ENCODE results near the gene AGPAT4. TPM values are rescaled to one million over a fixed set of nuclear protein-coding genes. Genes with fewer than 3 reads are reported as not detected.

AGPAT4 gene
- total RNA-seq, 2 experiments from 2014 or later, result 0.95 to 1.3 TPM

DNA sequence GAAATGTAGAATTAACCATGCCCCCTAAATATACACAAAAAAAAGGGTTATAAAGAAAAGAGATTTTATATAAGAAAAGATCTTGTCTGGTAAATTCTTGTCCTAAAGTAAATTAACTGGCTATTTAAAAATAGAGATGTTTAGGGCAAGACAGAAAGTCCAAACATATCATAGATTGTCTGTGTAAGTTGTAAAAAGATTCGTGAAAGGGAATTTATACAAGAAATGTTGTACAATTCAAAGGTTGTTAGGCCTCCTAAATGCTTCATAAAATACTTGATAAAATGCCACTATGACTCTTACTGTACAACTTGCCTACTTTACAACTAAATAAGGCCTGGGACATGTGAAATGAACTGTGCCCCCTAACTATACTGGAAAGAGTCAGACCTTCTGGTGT, 21.9 kb upstream of the AGPAT4 start:
- ChIA-PET CTCF (ENCODE audit: unreplicated experiment) (no interaction called here), POLR2A (no interaction called here)
- H2AFZ ChIP-seq (ENCODE audit: low read length), result no peak overlapping the region
- H3K4me2 ChIP-seq (ENCODE audit: low read length), result no peak overlapping the region
- TF ChIP-seq, protein P1, sequence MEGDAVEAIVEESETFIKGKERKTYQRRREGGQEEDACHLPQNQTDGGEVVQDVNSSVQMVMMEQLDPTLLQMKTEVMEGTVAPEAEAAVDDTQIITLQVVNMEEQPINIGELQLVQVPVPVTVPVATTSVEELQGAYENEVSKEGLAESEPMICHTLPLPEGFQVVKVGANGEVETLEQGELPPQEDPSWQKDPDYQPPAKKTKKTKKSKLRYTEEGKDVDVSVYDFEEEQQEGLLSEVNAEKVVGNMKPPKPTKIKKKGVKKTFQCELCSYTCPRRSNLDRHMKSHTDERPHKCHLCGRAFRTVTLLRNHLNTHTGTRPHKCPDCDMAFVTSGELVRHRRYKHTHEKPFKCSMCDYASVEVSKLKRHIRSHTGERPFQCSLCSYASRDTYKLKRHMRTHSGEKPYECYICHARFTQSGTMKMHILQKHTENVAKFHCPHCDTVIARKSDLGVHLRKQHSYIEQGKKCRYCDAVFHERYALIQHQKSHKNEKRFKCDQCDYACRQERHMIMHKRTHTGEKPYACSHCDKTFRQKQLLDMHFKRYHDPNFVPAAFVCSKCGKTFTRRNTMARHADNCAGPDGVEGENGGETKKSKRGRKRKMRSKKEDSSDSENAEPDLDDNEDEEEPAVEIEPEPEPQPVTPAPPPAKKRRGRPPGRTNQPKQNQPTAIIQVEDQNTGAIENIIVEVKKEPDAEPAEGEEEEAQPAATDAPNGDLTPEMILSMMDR (conservative IDR thresholded peaks at IDR 0.05; ENCODE audit: low read length), result no peak
- TF ChIP-seq EZH2phosphoT487 (IDR thresholded peaks at IDR 0.05; ENCODE audit: borderline replicate concordance, low read depth, low read length), result no peak
- H3K9me3 ChIP-seq (ENCODE audit: low read length), result peaks cover 14% of the 10 kb centered on the region; the same call in 1 of the 2 replicates
- no peak for DNase-seq (ENCODE audit: low spot score)
- no peaks in the 10 kb centered on the region for H4K20me1 ChIP-seq (ENCODE audit: insufficient read depth, low read length)
- no peaks in the 10 kb centered on the region for H3K9me2 ChIP-seq (ENCODE audit: insufficient read depth, low read length)
- no peaks in the 10 kb centered on the region for H3K4me1 ChIP-seq (ENCODE audit: insufficient read depth, low read length, poor library complexity, severe bottlenecking)
- H3K27ac ChIP-seq (ENCODE audit: low read depth, low read length, poor library complexity, severe bottlenecking), result no peak overlapping the region
- intact Hi-C loops (cut with micrococcal nuclease; ENCODE audit: unreplicated experiment), result no loop called here
- BruUV-seq (replicated peaks), result no TSS peak
- H3K4me3 ChIP-seq (ENCODE audit: low read depth, low read length, poor library complexity, severe bottlenecking), result no peak overlapping the region
- H3K36me3 ChIP-seq (ENCODE audit: insufficient read depth, low read length), result no peaks in the 10 kb centered on the region
- H3K79me2 ChIP-seq (ENCODE audit: insufficient read depth, low read depth, low read length), result no peaks in the 10 kb centered on the region

DNA sequence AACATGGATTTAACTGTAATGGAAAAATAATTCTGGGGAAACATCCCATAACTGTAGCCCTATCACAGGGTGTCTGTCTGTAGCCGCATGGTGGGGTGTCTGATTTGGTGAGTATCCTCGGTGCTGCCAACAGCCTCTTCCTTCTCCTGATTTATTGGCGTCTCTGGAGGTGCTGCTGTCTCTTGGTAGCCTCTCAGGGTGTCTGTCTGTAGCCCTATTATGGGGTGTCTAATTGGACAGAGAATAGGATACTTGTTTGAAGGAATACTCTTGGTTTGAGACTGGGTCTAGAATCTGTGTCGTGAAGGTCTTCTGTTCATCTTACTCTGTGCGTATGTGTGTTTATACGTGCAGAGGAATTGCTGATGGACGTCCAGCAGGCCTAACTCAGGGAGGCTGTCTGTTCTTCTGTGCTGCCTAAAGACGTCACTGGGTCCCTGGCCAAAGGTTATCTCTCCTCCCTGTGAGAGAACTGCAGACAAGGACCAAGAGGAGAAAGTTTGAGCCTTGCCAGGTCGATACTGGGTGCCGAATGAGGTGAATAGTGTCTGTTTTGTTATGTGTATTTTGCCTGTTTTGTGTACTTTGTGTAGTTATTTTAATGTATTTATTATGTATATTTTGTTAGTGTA, 18.9 kb upstream of the AGPAT4 start:
- Histone ChIP-seq H3K9me2 (ENCODE audit: insufficient read depth, low read length) (no peaks in the 10 kb centered on the region), H3K9me3 (ENCODE audit: low read length) (peaks cover 11% of the 10 kb centered on the region; the same call in 1 of the 2 replicates), H3K36me3 (ENCODE audit: insufficient read depth, low read length) (no peaks in the 10 kb centered on the region), H3K4me1 (ENCODE audit: insufficient read depth, low read length, poor library complexity, severe bottlenecking) (no peaks in the 10 kb centered on the region), H3K4me3 (ENCODE audit: low read depth, low read length, poor library complexity, severe bottlenecking) (no peak overlapping the region), H3K4me2 (ENCODE audit: low read length) (no peak overlapping the region), H3K79me2 (ENCODE audit: insufficient read depth, low read depth, low read length) (no peaks in the 10 kb centered on the region), H4K20me1 (ENCODE audit: insufficient read depth, low read length) (no peaks in the 10 kb centered on the region), H2AFZ (ENCODE audit: low read length) (no peak overlapping the region), H3K27ac (ENCODE audit: low read depth, low read length, poor library complexity, severe bottlenecking) (no peak overlapping the region)
- intact Hi-C loops (cut with micrococcal nuclease; ENCODE audit: unreplicated experiment), result no loop called here
- TF ChIP-seq EZH2phosphoT487 (IDR thresholded peaks at IDR 0.05; ENCODE audit: borderline replicate concordance, low read depth, low read length), result no peak
- TF ChIP-seq, protein P1 (conservative IDR thresholded peaks at IDR 0.05; ENCODE audit: low read length), result no peak
- BruUV-seq (replicated peaks), result no TSS peak
- no peak for DNase-seq (ENCODE audit: low spot score)
- ChIA-PET CTCF (ENCODE audit: unreplicated experiment) (no interaction called here), POLR2A (no interaction called here)

DNA sequence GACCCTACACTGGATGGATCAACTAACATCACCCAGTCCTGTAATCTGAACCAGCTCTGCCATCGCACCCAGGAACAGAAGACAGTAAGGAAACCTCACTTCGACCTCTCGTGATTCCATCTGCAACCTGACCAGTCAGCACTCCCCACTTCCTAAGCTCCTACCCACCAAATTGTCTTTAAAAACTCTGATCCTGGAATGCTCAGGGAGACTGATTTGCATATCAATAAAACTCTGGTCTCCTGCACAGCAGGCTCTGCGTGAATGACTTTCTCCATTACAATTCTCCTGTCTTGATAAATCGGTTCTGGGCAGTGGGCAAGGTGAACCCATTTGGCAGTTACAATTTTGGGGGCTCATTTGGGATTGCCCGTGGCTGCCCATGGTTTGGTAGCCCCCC, 18.3 kb upstream of the AGPAT4 start:
- Histone ChIP-seq H3K4me1 (ENCODE audit: insufficient read depth, low read length, poor library complexity, severe bottlenecking) (no peaks in the 10 kb centered on the region), H3K27ac (ENCODE audit: low read depth, low read length, poor library complexity, severe bottlenecking) (no peak overlapping the region), H3K4me2 (ENCODE audit: low read length) (no peak overlapping the region), H3K4me3 (ENCODE audit: low read depth, low read length, poor library complexity, severe bottlenecking) (no peak overlapping the region), H3K9me2 (ENCODE audit: insufficient read depth, low read length) (no peaks in the 10 kb centered on the region), H3K36me3 (ENCODE audit: insufficient read depth, low read length) (no peaks in the 10 kb centered on the region), H2AFZ (ENCODE audit: low read length) (no peak overlapping the region), H4K20me1 (ENCODE audit: insufficient read depth, low read length) (no peaks in the 10 kb centered on the region), H3K79me2 (ENCODE audit: insufficient read depth, low read depth, low read length) (no peaks in the 10 kb centered on the region), H3K9me3 (ENCODE audit: low read length) (peaks cover 5% of the 10 kb centered on the region; the same call in 1 of the 2 replicates)
- ChIA-PET CTCF (ENCODE audit: unreplicated experiment) (no interaction called here), POLR2A (no interaction called here)
- BruUV-seq (replicated peaks), result no TSS peak
- no peak for DNase-seq (ENCODE audit: low spot score)
- intact Hi-C loops (cut with micrococcal nuclease; ENCODE audit: unreplicated experiment), result no loop called here
- no peak for TF ChIP-seq EZH2phosphoT487 (IDR thresholded peaks at IDR 0.05; ENCODE audit: borderline replicate concordance, low read depth, low read length)
- TF ChIP-seq, protein P1 (conservative IDR thresholded peaks at IDR 0.05; ENCODE audit: low read length), result no peak
